Right kidney (tissue), 1 donor: Measurements from ENCODE around the gene CXCL6.

ENCODE experiments used
- DNase-seq: peaks from one replicate; pipeline ENCODE4 v3.0.0-alpha.2; 2016

Gene CXCL6

GRCh38 chr4:73868206-73869129, 32.0 kb downstream of the CXCL6 start:
- no peak for DNase-seq

DNA sequence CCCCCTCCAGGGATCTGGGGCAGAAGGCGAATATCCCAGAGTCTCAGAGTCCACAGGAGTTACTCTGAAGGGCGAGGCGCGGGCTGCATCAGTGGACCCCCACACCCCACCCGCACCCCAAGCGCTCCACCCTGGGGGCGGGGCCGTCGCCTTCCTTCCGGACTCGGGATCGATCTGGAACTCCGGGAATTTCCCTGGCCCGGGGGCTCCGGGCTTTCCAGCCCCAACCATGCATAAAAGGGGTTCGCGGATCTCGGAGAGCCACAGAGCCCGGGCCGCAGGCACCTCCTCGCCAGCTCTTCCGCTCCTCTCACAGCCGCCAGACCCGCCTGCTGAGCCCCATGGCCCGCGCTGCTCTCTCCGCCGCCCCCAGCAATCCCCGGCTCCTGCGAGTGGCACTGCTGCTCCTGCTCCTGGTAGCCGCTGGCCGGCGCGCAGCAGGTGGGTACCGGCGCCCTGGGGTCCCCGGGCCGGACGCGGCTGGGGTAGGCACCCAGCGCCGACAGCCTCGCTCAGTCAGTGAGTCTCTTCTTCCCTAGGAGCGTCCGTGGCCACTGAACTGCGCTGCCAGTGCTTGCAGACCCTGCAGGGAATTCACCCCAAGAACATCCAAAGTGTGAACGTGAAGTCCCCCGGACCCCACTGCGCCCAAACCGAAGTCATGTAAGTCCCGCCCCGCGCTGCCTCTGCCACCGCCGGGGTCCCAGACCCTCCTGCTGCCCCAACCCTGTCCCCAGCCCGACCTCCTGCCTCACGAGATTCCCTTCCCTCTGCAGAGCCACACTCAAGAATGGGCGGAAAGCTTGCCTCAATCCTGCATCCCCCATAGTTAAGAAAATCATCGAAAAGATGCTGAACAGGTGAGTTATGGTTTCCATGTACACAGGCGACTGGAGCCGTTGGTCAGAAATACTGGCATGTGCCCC, 32.9 kb downstream of the CXCL6 start, which contains the start of gene CXCL1:
Gene CXCL1, plus strand, starts transcription at position 264 of the 926 bp plus-strand sequence. Its CDS starts 78 bp downstream, at position 342.
- DNase-seq, result peak; percentile 74

- DNase-seq, result no peak
Measured at GRCh38 chr4:73870260-73870659, 33.8 kb downstream of the CXCL6 start.

GRCh38 chr4:73870768-73871167, 34.3 kb downstream of the CXCL6 start:
- no peak for DNase-seq

DNA sequence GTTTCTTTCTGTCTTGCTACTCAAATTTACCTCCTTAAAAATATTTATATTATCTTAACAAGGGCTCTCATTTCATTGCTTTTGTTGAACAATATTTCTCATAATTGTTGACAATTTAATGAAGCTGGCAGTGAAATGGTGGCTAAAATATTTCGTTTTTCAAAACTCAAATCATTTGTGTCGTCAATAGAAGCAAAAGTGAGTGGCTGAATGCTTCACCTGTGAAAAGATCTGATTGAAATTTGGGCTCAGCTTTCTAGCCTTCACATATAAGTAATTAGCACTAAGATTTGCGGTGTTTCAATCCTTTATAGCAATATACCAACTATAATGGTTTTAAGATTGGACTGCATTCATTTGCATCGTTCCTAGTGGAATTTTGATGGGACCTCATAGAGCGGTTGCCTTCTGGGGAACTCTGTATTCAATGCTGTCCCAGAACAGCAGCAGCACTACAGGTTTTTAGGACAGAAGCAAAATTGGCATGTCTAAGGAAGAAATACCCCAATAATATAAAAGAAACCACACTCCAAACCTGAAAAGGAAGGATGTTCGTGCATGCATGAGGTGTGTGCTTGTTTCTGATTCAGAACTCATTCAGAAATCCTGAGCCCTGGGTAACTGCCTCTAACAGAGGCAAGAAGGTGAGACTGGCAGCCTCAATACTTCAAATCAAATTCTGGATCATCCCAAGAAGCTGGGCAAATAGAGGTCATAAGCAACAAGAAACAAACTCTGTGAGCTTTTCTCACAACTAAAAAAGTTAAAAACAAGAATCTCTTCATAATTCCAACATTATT, 35.2 kb downstream of the CXCL6 start:
- DNase-seq, result no peak

- DNase-seq, result no peak
Measured at GRCh38 chr4:73872316-73873108, 36.0 kb downstream of the CXCL6 start.

DNA sequence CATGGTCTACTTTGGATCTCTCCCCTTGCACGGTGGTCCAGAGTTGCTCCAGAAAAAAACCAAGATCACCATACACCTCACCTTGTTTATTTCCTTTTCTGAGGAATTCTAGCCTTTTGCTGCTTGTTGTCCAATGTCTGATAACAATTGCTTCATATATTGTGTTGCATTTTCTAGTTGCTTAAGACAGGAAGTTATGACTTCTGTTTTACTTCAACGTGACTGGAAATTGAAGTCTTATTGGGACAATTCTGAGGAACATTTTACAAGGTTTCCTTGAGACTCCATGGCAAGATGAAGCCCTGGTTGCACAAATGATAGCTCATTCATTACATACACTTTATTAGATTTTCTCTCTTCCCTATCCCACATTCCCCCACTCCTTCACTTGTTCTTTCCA, 37.9 kb downstream of the CXCL6 start:
- DNase-seq, result no peak

- no peak for DNase-seq
Measured at GRCh38 chr4:73875401-73875800, 38.9 kb downstream of the CXCL6 start.

DNA sequence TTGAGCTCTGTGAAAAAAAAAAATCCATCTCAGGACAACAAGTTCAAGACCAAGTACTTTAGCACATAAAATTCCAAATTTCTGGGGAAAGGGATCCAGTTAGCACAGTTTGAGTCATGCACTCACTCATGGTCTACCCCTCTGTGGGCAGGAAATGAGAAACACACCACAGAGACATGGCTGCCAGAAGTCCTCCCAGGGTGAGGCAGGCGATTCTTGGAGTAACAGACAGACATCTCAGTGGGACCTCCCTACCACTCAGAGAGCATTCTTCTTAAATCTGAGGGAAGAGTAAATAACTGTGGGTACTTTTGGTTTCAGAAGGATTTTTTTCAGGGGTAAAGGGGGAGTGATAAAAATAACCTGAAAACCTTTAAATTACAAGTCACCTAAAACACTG, 46.8 kb downstream of the CXCL6 start:
- DNase-seq, result no peak

DNA sequence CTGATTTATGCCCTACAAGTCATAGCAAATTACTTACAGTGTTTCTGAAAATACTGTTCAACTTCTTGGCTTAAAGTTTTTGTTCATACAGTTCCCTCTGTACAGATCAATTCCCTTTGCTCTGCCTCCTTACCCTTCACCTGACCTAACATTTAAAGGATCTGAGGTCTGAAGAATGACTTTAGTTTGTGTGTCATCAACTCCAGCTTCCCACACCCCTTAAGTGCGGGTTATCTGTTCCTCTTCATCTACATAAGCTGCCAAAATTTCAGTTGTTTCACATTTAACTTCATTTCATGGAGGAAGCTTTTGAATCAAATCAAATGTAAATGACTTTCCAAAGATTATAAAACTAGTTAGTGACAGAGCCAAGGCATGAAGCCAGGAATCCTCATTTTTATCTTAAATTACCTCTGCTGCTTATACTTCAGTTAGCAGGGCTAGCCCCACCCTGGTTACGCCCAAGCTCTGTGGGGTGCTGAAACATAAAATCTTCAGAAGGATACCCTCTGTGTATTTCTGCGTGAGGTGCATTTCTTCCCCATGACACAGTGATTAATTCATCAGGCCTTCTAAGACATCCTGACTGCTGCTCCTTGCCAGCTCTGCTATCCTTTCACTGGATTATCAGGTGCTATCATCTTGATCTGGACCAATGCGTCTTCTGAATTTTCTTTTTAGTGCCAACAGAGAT, 49.2 kb downstream of the CXCL6 start:
- no peak for DNase-seq
